Activated T-cell treated with anti-CD3 and anti-CD28 coated beads, Interleukin-2, amount 50 U/mL, for 24 hours (primary cell): ENCODE results near the gene TGFBR1.

ENCODE experiments used
- DNase-seq: peaks from one replicate; pipeline ENCODE4 v3.0.0-alpha.2; 2020
- H3K27ac Mint-ChIP-seq: 2 replicates; pipeline ENCODE4 v1.8.0; 2020; ENCODE audit warnings: mild to moderate bottlenecking, mixed read lengths
- H3K27me3 Mint-ChIP-seq: 2 replicates; pipeline ENCODE4 v1.8.0; 2020; ENCODE audit warnings: mixed read lengths
- H3K36me3 Mint-ChIP-seq: 2 replicates; pipeline ENCODE4 v1.8.0; 2020; ENCODE audit warnings: low read depth, mixed read lengths
- H3K4me1 Mint-ChIP-seq: 2 replicates; pipeline ENCODE4 v1.8.0; 2020; ENCODE audit warnings: low read depth, mixed read lengths
- H3K4me3 Mint-ChIP-seq: 2 replicates; pipeline ENCODE4 v1.8.0; 2020; ENCODE audit warnings: mild to moderate bottlenecking, moderate library complexity, mixed read lengths
- H3K9me3 Mint-ChIP-seq: 2 replicates; pipeline ENCODE4 v1.8.0; 2020; ENCODE audit warnings: mixed read lengths

TGFBR1 gene

GRCh38 chr9:99201603-99202002 lies 96.7 kb downstream of the TGFBR1 start:
- H3K9me3 Mint-ChIP-seq, result peaks cover 1% of the 10 kb centered on the region
- H3K27ac Mint-ChIP-seq, result no peak overlapping the region
- H3K4me3 Mint-ChIP-seq, result no peak overlapping the region
- DNase-seq, result no peak
- no peaks in the 10 kb centered on the region for H3K27me3 Mint-ChIP-seq
- no peaks in the 10 kb centered on the region for H3K36me3 Mint-ChIP-seq
- H3K4me1 Mint-ChIP-seq, result peaks cover 3% of the 10 kb centered on the region
